Neural cell (in vitro differentiated cells): ENCODE data around the gene PCSK1N. TPM values are rescaled to one million over a fixed set of nuclear protein-coding genes. Genes with fewer than 3 reads are reported as not detected.

ENCODE experiments used
- H2AFZ ChIP-seq: fragments of 200-600, 300-800 bp; sonication (generic), shearing (Covaris generic); 2 replicates; pipeline ENCODE4 v1.6.0; 2014; ENCODE audit warnings: low read depth, mild to moderate bottlenecking, antibody characterized with exemption, low read length, moderate library complexity
- H3F3A ChIP-seq: fragments of 200-600 bp; shearing (Covaris generic); 2 replicates; pipeline ENCODE4 v1.6.1; 2016; ENCODE audit warnings: mild to moderate bottlenecking, moderate library complexity, mixed read lengths, antibody characterized with exemption, low read length; ENCODE audit not compliant: insufficient read depth, poor library complexity, severe bottlenecking
- H3K27ac ChIP-seq: fragments of 200-600, 300-800 bp; sonication (generic), shearing (Covaris generic); 2 replicates; pipeline ENCODE4 v1.5.1; 2014; ENCODE audit warnings: mild to moderate bottlenecking, low read length, moderate library complexity
- H3K27me3 ChIP-seq: fragments of 300-800, 200-600 bp; sonication (generic), shearing (Covaris generic); 2 replicates; pipeline ENCODE4 v1.6.0; 2014; ENCODE audit warnings: mild to moderate bottlenecking, low read depth, low read length, moderate library complexity; ENCODE audit not compliant: insufficient read depth
- H3K36me3 ChIP-seq: fragments of 300-800, 200-600 bp; sonication (generic), shearing (Covaris generic); 2 replicates; pipeline ENCODE4 v1.5.1; 2014; ENCODE audit warnings: mild to moderate bottlenecking, antibody characterized with exemption, low read length, moderate library complexity; ENCODE audit not compliant: insufficient read depth
- H3K4me2 ChIP-seq: fragments of 300-800, 200-600 bp; sonication (generic), shearing (Covaris generic); 2 replicates; pipeline ENCODE4 v1.6.0; 2014; ENCODE audit warnings: mild to moderate bottlenecking, low read length
- H3K4me3 ChIP-seq: fragments of 300-800, 200-600 bp; sonication (generic), shearing (Covaris generic); 2 replicates; pipeline ENCODE4 v1.5.1; 2014; ENCODE audit warnings: mild to moderate bottlenecking, low read length, moderate library complexity
- H3K79me2 ChIP-seq: fragments of 200-600 bp; shearing (Covaris generic); replicated peaks from 2 replicates; pipeline ENCODE4 v1.6.0; 2014; ENCODE audit warnings: mild to moderate bottlenecking, low read length, moderate library complexity; ENCODE audit not compliant: insufficient read depth
- H3K9ac ChIP-seq: fragments of 300-800, 200-600 bp; sonication (generic), shearing (Covaris generic); 2 replicates; pipeline ENCODE4 v1.6.1; 2016; ENCODE audit warnings: mild to moderate bottlenecking, low read length, mixed read lengths
- H3K9me2 ChIP-seq: fragments of 200-600 bp; shearing (Covaris generic); 2 replicates; pipeline ENCODE4 v1.6.1; 2016; ENCODE audit warnings: mild to moderate bottlenecking, low read length, mixed read lengths; ENCODE audit not compliant: insufficient read depth
- H3K9me3 ChIP-seq: fragments of 200-600, 300-800 bp; sonication (generic), shearing (Covaris generic); 2 replicates; pipeline ENCODE4 v1.6.1; 2016; ENCODE audit warnings: mild to moderate bottlenecking, mixed run types, low read length, moderate library complexity, mixed read lengths
- H4K20me1 ChIP-seq: fragments of 200-600 bp; shearing (Covaris generic); 2 replicates; pipeline ENCODE4 v1.6.1; 2016; ENCODE audit warnings: mild to moderate bottlenecking, mixed run types; ENCODE audit not compliant: insufficient read depth
- EP300 ChIP-seq: fragments of 450-650 bp; conservative IDR thresholded peaks from 2 replicates; pipeline ENCODE4 v1.6.1; 2014; ENCODE audit warnings: antibody characterized with exemption, mild to moderate bottlenecking, moderate library complexity; ENCODE audit not compliant: poor library complexity, severe bottlenecking
- EZH2 ChIP-seq: fragments of 200-600, 300-800 bp; shearing (Covaris generic), sonication (generic); IDR thresholded peaks from 2 replicates; pipeline ENCODE4 v1.6.1; 2014; ENCODE audit warnings: antibody characterized with exemption, low read length, borderline replicate concordance, mild to moderate bottlenecking; ENCODE audit not compliant: insufficient read depth, poor library complexity, severe bottlenecking
- MXI1 ChIP-seq: fragments of 450-650 bp; conservative IDR thresholded peaks from 2 replicates; pipeline ENCODE4 v1.6.1; 2014; ENCODE audit warnings: antibody characterized with exemption, mild to moderate bottlenecking; ENCODE audit not compliant: poor library complexity, severe bottlenecking
- POLR2AphosphoS5 ChIP-seq: IDR thresholded peaks from 2 replicates; pipeline ENCODE4 v1.6.1; 2012
- RAD21 ChIP-seq: fragments of 450-650 bp; conservative IDR thresholded peaks from 2 replicates; pipeline ENCODE4 v1.6.1; 2014; ENCODE audit warnings: antibody characterized with exemption, mild to moderate bottlenecking, moderate library complexity
- SMC3 ChIP-seq: fragments of 450-650 bp; conservative IDR thresholded peaks from 2 replicates; pipeline ENCODE4 v1.6.1; 2014; ENCODE audit warnings: antibody characterized with exemption, mild to moderate bottlenecking, moderate library complexity; ENCODE audit not compliant: poor library complexity
- TAF1 ChIP-seq: IDR thresholded peaks from 2 replicates; pipeline ENCODE4 v1.6.1; 2012; ENCODE audit warnings: low read depth
- polyA plus RNA-seq: library from polyadenylated mRNA; depleted of rRNA; stranded (reverse); fragments of >200 nt; gene quantifications from 2 replicates; pipeline ENCODE4 v1.2.3, GENCODE V29; 2014
- TF ChIP-seq, protein P1 (sequence below): IDR thresholded peaks from 2 replicates; pipeline ENCODE4 v1.6.1; 2012; ENCODE audit warnings: borderline replicate concordance
- TF ChIP-seq, protein P2 (sequence below): fragments of 450-650 bp; IDR thresholded peaks from 2 replicates; pipeline ENCODE4 v1.5.1; 2014; ENCODE audit warnings: antibody characterized with exemption, mild to moderate bottlenecking, moderate library complexity; ENCODE audit not compliant: poor library complexity, severe bottlenecking

Gene PCSK1N
- polyA plus RNA-seq, 1 donor from 2014 or later = 232 TPM

DNA sequence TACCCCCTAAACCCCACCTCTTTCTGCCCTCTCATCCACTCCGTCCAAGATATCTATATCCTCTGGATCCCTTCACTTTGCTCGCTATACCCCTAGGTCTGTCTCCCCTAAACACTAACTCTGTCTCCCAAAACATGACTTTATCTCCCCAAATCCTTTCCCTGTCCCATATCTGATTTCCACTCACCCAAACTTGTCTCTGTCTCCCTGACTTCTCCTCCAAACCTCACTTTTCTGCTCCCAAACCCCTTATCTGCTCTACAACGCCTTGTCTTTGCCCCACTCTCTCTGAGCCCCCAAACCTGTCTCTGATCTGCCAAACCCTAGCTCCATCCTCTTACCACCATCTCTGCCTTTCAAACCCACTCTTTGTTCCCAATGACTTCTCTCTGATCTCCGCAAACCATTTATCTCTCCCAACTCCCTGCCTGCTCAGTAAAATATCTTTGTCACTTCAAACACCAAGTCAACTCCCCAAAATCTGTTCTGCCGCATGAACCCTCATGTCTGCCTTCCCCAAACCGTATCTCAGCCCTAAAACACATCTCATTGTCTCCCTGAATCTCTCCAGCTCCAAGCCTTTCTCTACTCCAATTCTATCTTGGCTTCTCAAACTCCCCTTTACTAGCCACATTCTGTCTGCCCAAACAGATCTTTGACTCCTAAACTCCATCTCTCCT, 48.4 kb downstream of the PCSK1N start:
- no peaks in the 10 kb centered on the region for H3F3A ChIP-seq
- H3K27me3 ChIP-seq = no peaks in the 10 kb centered on the region
- H3K4me2 ChIP-seq = no peak overlapping the region
- H3K9ac ChIP-seq = no peak overlapping the region
- H3K9me3 ChIP-seq = no peaks in the 10 kb centered on the region
- H3K36me3 ChIP-seq = no peaks in the 10 kb centered on the region
- no peak overlapping the region for H3K4me3 ChIP-seq
- H3K79me2 ChIP-seq = no peaks in the 10 kb centered on the region
- H2AFZ ChIP-seq = no peak overlapping the region
- no peak overlapping the region for H3K27ac ChIP-seq
- no peaks in the 10 kb centered on the region for H3K9me2 ChIP-seq
- no peaks in the 10 kb centered on the region for H4K20me1 ChIP-seq
- TF ChIP-seq EZH2 (no peak), TAF1 (no peak)

DNA sequence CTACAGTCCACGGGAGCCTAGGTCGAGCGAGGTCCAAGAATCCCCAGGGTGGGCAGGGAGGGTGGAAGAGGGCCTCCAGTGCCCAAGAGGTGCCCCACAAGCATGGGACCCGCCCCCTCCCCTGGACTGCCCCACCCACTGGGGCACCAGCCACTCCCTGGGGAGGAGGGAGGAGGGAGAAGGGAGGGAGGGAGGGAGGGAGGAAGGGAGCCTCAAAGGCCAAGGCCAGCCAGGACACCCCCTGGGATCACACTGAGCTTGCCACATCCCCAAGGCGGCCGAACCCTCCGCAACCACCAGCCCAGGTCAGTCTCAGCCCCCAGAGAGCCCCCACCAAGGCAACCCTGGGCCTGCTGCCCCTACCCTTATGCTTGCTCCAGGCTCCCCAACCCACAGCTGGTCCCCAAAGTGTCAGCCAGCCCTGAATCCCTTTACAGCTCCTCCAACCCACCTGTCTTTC, 49.0 kb downstream of the PCSK1N start, which contains the start of gene GATA1:
Gene GATA1 (plus strand): TSS at position 250 of the 460 bp plus-strand sequence. CDS start 4,520 bp downstream, outside the sequence.
- H3K4me2 ChIP-seq = no peak within 1 kb of the TSS
- no peak within 1 kb of the TSS for H2AFZ ChIP-seq
- H3K9me2 ChIP-seq = no peaks in the 10 kb centered on the region

DNA sequence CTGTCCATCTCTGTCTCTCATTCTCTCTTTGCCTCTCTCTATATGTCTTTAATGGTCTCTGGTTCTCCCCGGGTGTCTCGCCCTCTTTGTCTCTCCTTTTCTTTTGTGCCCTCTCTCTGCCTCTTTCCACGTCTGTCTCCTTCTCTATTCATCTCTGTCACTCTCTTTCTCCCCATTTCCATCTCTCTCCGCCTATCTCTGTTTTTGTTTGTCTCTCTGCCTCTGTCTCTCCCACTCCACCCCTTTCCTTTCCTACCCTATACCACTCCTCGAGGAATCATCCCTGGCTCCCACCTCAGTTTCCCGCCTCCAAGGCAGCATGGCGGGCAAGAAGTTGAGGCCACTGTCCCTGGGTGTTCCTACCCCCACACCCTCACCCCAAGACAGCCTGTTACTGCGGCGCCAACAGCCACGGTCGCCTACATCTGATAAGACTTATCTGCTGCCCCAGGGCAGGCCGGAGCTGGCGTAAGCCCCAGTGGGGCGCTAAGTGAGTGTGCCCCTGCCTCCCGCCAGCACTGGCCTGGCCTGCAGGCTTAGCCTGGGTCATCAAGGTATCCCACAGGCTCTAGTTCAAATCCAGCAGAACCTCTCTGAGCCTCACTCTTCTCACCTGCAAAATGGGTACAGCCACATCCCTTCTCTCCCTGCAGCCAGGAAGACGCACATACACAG, 49.7 kb downstream of the PCSK1N start:
- H3K27me3 ChIP-seq = no peaks in the 10 kb centered on the region
- H2AFZ ChIP-seq = no peak overlapping the region
- H3F3A ChIP-seq = no peaks in the 10 kb centered on the region
- H3K36me3 ChIP-seq = no peaks in the 10 kb centered on the region
- no peak overlapping the region for H3K9ac ChIP-seq
- no peaks in the 10 kb centered on the region for H4K20me1 ChIP-seq
- H3K79me2 ChIP-seq = no peaks in the 10 kb centered on the region
- no peak overlapping the region for H3K4me3 ChIP-seq
- H3K4me2 ChIP-seq = no peak overlapping the region
- no peaks in the 10 kb centered on the region for H3K9me3 ChIP-seq
- no peak overlapping the region for H3K27ac ChIP-seq
- H3K9me2 ChIP-seq = no peaks in the 10 kb centered on the region
- TF ChIP-seq, protein P1, sequence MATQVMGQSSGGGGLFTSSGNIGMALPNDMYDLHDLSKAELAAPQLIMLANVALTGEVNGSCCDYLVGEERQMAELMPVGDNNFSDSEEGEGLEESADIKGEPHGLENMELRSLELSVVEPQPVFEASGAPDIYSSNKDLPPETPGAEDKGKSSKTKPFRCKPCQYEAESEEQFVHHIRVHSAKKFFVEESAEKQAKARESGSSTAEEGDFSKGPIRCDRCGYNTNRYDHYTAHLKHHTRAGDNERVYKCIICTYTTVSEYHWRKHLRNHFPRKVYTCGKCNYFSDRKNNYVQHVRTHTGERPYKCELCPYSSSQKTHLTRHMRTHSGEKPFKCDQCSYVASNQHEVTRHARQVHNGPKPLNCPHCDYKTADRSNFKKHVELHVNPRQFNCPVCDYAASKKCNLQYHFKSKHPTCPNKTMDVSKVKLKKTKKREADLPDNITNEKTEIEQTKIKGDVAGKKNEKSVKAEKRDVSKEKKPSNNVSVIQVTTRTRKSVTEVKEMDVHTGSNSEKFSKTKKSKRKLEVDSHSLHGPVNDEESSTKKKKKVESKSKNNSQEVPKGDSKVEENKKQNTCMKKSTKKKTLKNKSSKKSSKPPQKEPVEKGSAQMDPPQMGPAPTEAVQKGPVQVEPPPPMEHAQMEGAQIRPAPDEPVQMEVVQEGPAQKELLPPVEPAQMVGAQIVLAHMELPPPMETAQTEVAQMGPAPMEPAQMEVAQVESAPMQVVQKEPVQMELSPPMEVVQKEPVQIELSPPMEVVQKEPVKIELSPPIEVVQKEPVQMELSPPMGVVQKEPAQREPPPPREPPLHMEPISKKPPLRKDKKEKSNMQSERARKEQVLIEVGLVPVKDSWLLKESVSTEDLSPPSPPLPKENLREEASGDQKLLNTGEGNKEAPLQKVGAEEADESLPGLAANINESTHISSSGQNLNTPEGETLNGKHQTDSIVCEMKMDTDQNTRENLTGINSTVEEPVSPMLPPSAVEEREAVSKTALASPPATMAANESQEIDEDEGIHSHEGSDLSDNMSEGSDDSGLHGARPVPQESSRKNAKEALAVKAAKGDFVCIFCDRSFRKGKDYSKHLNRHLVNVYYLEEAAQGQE = no peak
- no peak for TF ChIP-seq RAD21
- TF ChIP-seq MXI1 = no peak
- TF ChIP-seq, protein P2, sequence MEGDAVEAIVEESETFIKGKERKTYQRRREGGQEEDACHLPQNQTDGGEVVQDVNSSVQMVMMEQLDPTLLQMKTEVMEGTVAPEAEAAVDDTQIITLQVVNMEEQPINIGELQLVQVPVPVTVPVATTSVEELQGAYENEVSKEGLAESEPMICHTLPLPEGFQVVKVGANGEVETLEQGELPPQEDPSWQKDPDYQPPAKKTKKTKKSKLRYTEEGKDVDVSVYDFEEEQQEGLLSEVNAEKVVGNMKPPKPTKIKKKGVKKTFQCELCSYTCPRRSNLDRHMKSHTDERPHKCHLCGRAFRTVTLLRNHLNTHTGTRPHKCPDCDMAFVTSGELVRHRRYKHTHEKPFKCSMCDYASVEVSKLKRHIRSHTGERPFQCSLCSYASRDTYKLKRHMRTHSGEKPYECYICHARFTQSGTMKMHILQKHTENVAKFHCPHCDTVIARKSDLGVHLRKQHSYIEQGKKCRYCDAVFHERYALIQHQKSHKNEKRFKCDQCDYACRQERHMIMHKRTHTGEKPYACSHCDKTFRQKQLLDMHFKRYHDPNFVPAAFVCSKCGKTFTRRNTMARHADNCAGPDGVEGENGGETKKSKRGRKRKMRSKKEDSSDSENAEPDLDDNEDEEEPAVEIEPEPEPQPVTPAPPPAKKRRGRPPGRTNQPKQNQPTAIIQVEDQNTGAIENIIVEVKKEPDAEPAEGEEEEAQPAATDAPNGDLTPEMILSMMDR = no peak
- TF ChIP-seq EZH2 = no peak
- no peak for TF ChIP-seq EP300
- no peak for TF ChIP-seq TAF1
- TF ChIP-seq POLR2AphosphoS5 = no peak

More for the DNA sequence above, 49.0 kb downstream of the PCSK1N start, which contains the start of gene GATA1:
- H3F3A ChIP-seq = no peaks in the 10 kb centered on the region
- no peaks in the 10 kb centered on the region for H3K36me3 ChIP-seq
- H3K79me2 ChIP-seq = no peaks in the 10 kb centered on the region
- no peaks in the 10 kb centered on the region for H3K27me3 ChIP-seq
- TF ChIP-seq POLR2AphosphoS5 (no peak), EP300 (no peak), SMC3 (no peak), EZH2 (no peak)
- TF ChIP-seq, protein P1 = no peak
- no peaks in the 10 kb centered on the region for H4K20me1 ChIP-seq
- H3K4me3 ChIP-seq = no peak within 1 kb of the TSS
- no peak within 1 kb of the TSS for H3K27ac ChIP-seq
- H3K9me3 ChIP-seq = no peaks in the 10 kb centered on the region
- H3K9ac ChIP-seq = no peak within 1 kb of the TSS
